ENCODE measurements around the gene CARD11. TPM values are rescaled to one million over a fixed set of nuclear protein-coding genes. Genes with fewer than 3 reads are reported as not detected.
"Not testable (repeated sequence)": the region's sequence is repeated elsewhere in the genome, so short reads cannot be mapped to it uniquely, and the experiment has no call there.

Gene CARD11
- total RNA-seq, 1 donor = not detected

DNA sequence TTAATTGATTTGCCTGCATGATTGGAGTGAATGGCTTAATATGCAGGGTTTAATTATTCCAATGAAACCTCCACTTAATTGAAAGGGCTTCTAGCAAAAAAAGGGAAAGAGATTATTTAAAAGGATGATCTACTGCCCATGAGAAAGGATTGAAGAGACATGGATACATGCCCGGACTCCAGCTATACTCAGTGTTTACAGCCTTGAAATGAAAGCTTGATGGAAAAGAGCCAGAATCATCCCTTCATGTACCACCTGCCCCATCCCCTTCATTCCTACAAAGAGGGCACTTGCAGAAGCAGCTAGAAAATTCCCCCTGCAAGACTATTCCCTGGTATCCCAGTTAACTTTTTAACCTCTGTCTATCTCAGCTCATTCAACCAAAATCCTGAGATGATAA is 78.4 kb downstream of the CARD11 start:
- TF ChIP-seq, protein P1, sequence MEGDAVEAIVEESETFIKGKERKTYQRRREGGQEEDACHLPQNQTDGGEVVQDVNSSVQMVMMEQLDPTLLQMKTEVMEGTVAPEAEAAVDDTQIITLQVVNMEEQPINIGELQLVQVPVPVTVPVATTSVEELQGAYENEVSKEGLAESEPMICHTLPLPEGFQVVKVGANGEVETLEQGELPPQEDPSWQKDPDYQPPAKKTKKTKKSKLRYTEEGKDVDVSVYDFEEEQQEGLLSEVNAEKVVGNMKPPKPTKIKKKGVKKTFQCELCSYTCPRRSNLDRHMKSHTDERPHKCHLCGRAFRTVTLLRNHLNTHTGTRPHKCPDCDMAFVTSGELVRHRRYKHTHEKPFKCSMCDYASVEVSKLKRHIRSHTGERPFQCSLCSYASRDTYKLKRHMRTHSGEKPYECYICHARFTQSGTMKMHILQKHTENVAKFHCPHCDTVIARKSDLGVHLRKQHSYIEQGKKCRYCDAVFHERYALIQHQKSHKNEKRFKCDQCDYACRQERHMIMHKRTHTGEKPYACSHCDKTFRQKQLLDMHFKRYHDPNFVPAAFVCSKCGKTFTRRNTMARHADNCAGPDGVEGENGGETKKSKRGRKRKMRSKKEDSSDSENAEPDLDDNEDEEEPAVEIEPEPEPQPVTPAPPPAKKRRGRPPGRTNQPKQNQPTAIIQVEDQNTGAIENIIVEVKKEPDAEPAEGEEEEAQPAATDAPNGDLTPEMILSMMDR (IDR thresholded peaks at IDR 0.05; ENCODE audit: insufficient read depth, low read depth, low read length) = no peak
- no peak overlapping the region for H3K4me3 ChIP-seq (ENCODE audit: low read depth, low read length)
- no peak for DNase-seq (ENCODE audit: low read depth)

- H3K4me3 ChIP-seq (ENCODE audit: low read depth, low read length) = no peak overlapping the region
- no peak for DNase-seq (ENCODE audit: low read depth)
- TF ChIP-seq, protein P1 (IDR thresholded peaks at IDR 0.05; ENCODE audit: insufficient read depth, low read depth, low read length) = no peak
Observed at GRCh38 chr7:2964208-2964607, 79.5 kb downstream of the CARD11 start.

GRCh38 chr7:2962865-2963264 is 80.8 kb downstream of the CARD11 start:
- no peak overlapping the region for H3K4me3 ChIP-seq (ENCODE audit: low read depth, low read length)
- DNase-seq (ENCODE audit: low read depth) = no peak
- TF ChIP-seq, protein P1 (IDR thresholded peaks at IDR 0.05; ENCODE audit: insufficient read depth, low read depth, low read length) = no peak

DNA sequence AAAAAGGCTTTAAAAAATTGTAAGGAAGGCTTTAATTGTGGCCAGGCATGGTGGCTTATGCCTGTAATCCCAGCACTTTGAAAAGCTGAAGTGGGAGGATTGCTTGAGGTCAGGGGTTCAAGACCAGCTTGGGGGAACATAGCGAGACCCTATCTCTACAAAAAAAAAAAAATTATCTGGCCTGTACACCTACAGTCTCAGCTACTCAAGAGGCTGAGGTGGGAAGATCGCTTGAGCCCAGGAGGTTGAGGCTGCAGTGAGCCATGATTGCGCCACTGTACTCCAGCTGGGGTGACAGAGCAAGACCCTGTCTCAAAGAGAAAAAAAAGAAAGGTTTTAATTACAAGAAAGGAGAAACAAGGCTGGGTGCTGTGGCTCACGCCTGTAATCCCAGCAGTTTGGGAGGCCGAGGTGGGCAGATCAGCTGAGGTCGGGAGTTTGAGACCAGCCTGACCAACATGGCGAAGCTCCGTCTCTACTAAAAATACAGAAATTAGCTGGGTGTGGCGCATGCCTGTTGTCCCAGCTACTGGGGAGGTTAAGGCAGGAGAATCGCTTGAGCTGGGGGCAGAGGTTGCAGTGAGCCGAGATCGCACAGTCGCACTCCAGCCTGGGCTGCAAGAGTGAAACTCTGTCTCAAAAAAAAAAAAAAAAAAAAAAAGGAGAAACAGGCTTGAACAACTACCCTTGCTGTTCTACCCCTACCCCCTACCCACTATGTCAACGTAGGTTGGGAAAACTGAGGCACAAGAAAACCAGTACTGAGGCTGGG is 83.7 kb downstream of the CARD11 start:
- no peak overlapping the region for H3K4me3 ChIP-seq (ENCODE audit: low read depth, low read length)
- TF ChIP-seq, protein P1 (IDR thresholded peaks at IDR 0.05; ENCODE audit: insufficient read depth, low read depth, low read length) = no peak
- DNase-seq (ENCODE audit: low read depth) = no peak

DNA sequence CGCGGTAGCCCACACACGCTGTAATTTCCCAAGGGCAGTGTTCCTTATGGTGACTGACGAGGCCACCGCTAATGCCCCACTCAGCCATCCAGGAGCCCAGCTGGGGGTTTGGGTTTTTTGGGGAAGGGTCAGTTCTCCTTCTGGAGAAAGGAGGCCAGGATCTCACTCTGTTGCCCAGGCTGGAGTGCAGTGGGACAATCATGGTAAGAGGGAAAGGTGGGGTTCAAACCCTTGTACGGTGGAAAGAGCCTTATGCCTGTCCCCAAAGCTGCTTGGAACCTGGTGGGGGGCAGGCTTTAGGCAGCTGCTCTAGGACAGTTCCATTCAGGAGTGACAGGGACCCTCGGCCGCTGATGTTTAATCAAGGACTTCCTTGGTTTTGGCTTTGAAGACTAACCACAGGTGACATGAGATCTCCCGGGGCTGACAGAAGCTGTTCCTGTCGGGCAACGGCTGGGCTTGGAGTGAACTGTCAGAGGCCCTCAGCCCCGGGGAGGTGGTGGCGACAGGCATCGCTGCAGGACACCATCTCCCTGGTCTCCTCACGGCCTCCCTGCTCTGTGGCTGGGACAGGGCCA is 84.5 kb downstream of the CARD11 start:
- no peak overlapping the region for H3K4me3 ChIP-seq (ENCODE audit: low read depth, low read length)
- no peak for DNase-seq (ENCODE audit: low read depth)
- TF ChIP-seq, protein P1 (IDR thresholded peaks at IDR 0.05; ENCODE audit: insufficient read depth, low read depth, low read length) = no peak

DNA sequence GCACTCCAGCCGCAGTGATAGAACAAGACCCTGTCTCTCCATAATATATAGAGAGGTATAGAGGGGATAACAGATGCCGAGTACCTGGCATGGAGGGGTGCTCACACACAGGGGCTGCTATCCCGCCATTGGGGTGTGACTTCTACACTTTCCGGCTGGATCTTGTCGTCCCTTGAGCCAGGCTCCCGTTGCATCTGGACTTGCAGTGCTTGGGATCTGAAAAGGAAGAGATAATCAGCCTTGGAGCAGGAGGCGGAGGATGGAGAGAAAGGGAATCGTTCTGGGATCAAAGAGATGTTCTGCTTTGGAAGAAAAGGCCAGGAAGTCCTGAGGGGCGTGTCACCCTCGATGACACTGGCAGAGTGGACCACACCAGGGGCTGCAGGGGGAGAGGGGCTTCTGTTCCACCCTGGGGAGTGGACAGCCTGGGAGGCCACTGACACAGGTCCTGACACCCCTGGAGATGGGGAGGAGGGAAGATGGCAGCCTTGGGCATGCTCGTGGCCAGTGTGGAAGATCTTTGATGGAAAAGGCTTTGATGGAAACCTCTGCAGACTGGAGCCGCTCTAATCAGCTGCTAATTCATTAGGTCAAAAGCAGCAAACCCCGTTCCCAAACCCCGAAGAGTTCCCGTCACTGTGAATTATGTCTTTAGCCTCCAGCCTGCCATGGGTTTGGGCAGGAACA is 85.1 kb downstream of the CARD11 start:
- no peak for DNase-seq (ENCODE audit: low read depth)
- no peak overlapping the region for H3K4me3 ChIP-seq (ENCODE audit: low read depth, low read length)
- TF ChIP-seq, protein P1 (IDR thresholded peaks at IDR 0.05; ENCODE audit: insufficient read depth, low read depth, low read length) = no peak

DNA sequence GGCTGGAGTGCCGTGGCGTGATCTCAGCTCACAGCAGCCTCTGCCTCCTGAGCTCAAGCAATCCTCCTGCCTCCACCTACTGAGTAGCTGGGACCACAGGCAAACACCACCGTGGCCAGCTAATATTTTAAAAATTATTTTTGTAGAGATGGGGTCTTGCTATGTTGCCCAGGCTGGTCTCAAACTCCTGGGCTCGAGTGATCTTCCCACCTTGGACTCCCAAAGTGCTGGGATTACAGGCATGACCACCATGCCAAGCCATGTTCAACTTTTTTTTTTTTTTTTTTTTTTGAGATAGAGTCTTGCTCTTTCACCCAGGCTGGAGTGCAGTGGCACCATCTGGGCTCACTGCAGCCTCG is 86.3 kb downstream of the CARD11 start:
- DNase-seq (ENCODE audit: low read depth); H3K4me3 ChIP-seq (ENCODE audit: low read depth, low read length): not testable (repeated sequence)
